GM19397 (cell line): ENCODE data around the gene NT5C2.
"Not testable (repeated sequence)": the region's sequence is repeated elsewhere in the genome, so short reads cannot be mapped to it uniquely, and the experiment has no call there.

Source experiments
- ATAC-seq: cut with Tn5 transposase; IDR thresholded peaks from one replicate; pipeline ENCODE4 v1.9.1; 2021; ENCODE audit warnings: mild to moderate bottlenecking, moderate library complexity; ENCODE audit not compliant: unreplicated experiment

NT5C2 gene

DNA sequence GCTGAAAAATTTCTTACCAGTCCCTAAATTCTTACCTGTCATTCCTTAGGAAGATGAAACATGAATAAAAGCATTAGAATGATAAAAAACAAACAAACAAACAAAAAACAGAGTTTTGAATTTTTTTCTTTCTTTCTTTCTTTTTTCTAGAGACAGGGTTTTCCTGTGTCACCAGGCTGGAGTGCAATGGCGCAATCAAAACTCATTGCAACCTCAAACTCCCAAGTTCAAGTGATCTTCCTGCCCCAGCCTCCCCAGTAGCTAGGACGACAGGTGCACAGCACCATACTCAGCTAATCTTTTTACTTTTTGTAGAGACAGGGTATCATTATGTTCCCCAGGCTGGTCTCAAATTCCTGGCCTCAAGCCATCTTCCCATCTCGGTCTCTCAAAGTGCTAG, 26.5 kb downstream of the NT5C2 start:
- ATAC-seq: no peak

DNA sequence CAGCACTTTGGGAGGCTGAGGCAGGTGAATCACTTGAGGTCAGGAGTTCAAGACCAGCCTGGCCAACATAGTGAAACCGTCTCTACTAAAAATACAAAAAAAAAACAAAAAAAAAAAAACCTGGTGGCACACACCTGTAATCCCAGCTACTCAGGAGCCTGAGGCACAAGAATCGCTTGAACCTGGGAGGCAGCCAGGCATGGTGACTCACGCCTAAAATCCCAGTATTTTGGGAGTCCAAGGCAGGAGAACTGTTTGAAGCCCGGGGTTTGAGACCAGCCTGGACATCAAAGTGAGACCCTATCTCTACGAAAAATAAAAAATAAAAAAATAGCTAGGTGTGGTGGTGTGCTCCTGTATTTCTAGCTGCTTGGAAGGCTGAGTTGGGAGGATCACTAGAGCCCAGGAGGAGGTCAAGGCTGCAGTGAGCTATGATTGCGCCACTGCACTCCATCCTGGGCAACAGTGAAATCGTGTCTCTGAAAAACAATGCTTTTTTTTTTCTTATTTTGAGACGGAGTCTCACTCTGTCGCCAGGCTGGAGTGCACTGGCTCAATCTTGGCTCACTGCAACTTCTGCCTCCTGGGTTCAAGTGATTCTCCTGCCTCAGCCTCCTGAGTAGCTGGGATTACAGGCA, 29.2 kb downstream of the NT5C2 start:
- ATAC-seq: not testable (repeated sequence)

GRCh38 chr10:103157246-103157645, 35.8 kb downstream of the NT5C2 start:
- ATAC-seq: no peak

GRCh38 chr10:103155471-103156085, 37.5 kb downstream of the NT5C2 start:
- no peak for ATAC-seq

GRCh38 chr10:103154521-103155299, 38.4 kb downstream of the NT5C2 start:
- ATAC-seq: no peak

DNA sequence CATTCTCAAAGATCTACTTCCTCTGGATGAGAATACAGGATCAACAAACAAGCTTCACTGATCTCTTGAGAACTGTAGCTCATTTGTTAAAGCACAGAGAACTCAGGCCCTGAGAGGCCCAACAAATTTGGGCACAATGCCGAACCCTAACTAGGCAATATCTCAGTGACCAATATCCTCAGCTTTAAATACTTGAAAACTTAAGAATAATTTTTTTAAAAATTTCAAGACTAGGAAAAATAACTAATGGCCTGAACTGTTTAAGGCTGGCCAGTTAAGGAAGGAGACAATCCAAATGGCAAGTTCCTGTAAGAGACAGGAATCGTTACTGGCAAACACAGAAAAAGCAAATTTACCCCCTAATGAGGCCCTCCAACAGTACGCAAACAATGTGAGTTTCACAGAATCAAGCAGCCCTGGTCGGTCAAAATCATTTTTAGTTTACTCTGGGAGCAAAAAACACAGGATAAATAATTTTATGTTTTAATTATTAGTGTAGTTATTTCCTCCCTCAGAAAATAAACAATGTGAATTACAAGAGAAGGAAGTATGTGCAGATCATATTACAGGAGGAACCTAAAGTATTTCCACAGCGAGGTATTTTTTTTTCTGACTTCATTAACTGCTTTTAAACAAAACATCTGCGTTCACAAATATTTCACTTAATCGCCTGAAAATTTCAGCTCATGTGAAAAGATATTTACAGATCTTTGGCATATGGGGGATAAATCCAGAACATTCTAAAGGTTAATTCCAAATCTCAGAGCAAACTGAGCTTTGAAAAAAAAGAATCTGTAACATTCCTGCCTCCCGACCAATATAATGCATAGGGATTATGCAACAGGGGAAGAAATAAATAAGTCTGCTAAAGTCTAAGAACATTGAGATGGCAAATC, 39.5 kb downstream of the NT5C2 start:
- no peak for ATAC-seq

DNA sequence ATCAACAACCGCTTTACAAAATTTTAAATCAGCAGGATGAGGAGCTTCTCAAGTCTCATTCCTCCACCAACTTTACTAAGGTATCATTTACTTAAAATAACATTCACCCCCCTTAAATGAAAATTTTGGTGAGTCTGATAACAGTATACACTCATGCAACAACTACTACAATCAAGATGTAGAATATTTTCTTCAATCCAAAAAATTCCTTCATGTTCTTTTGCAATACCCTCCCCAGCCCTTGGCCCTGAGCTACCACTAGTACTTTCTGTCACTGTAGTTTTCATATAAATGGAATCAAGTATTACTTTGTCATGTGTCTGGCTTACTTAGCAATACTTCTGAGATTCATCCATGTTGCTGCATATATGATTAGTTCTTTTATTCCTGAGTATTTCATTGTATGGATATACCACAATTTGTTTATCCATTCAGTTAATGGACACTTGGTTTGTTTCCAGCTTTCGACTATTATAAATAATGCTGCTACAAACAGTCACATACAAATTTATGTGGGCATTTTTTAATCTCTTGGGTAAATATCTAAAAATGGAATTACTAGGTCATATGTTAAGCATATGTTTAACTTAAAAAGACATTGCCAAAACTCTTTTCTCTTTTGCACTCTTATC, 43.0 kb downstream of the NT5C2 start:
- no peak for ATAC-seq

GRCh38 chr10:103147645-103148044, 45.4 kb downstream of the NT5C2 start:
- ATAC-seq: no peak

- no peak for ATAC-seq
These were observed 47.1 kb downstream of the NT5C2 start for GRCh38 chr10:103145860-103146466.

GRCh38 chr10:103145046-103145445, 48.0 kb downstream of the NT5C2 start:
- ATAC-seq: no peak

DNA sequence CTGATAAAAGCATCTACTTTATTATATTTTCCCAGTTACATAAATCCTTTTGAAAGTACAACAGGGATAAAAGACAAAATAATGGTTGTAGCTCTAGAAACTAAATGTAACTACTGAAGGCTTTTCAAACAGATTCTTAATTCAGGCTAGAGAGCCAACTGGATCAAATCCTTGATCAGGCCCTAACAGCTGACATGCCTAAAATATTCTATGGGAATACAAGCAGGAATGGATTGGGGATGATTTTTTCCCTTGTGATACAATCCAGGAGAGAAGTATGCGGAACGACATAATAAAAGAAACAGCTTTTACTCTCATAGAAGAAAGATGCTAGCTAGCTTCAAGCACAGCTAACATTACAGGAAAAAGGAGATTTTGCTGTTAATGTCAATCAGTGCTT, 49.0 kb downstream of the NT5C2 start:
- no peak for ATAC-seq

DNA sequence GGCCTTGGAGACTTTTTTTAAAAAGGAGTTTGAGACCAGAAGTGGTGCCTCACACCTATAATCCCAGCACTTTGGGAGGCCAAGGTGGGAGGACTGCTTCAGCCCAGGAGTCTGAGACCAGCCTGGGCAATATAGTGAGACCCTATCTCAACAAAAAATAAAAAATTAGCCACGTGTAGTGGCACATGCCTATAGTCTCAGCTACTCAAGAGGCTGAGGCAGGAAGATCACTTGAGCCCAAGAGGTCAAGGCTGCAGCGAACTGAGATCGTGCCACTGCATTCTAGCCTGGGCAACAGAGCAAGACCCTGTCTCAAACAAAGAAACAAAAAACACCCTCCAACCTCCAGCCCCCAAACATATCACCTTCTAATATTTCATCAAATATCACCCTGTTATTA, 49.4 kb downstream of the NT5C2 start:
- not testable (repeated sequence) for ATAC-seq

GRCh38 chr10:103141950-103142349, 51.1 kb downstream of the NT5C2 start:
- no peak for ATAC-seq

DNA sequence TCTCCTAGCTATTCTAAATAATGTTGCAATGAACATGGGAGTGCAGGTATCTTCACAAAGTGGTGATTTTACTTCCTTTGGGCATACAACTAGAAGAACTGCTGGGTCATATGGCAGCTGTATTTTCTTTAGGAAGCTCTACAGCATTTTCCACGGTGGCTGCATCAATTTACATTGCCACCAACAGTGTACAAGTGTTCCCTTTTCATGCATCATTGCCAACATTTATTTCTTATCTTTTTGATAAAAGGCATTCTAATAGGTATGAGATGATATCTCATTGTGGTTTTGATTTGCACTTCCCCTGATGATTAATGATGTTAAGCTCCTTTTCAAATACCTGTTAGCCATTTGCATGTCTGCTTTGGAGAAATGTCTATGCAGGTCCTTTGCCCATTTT, 52.6 kb downstream of the NT5C2 start:
- no peak for ATAC-seq

GRCh38 chr10:103139803-103140202, 53.3 kb downstream of the NT5C2 start:
- no peak for ATAC-seq

- ATAC-seq: not testable (repeated sequence)
These were observed 57.9 kb downstream of the NT5C2 start for GRCh38 chr10:103135168-103135567.

- no peak for ATAC-seq
These were observed 62.2 kb downstream of the NT5C2 start for GRCh38 chr10:103130910-103131309.

GRCh38 chr10:103130180-103130579, 62.9 kb downstream of the NT5C2 start:
- ATAC-seq: not testable (repeated sequence)

GRCh38 chr10:103127241-103127640, 65.8 kb downstream of the NT5C2 start:
- ATAC-seq: no peak
